ENCODE results near the gene PM20D2.

The PM20D2 gene

GRCh38 chr6:89154131-89154530, 8.3 kb downstream of the PM20D2 start:
- TF ChIP-seq, protein P1, sequence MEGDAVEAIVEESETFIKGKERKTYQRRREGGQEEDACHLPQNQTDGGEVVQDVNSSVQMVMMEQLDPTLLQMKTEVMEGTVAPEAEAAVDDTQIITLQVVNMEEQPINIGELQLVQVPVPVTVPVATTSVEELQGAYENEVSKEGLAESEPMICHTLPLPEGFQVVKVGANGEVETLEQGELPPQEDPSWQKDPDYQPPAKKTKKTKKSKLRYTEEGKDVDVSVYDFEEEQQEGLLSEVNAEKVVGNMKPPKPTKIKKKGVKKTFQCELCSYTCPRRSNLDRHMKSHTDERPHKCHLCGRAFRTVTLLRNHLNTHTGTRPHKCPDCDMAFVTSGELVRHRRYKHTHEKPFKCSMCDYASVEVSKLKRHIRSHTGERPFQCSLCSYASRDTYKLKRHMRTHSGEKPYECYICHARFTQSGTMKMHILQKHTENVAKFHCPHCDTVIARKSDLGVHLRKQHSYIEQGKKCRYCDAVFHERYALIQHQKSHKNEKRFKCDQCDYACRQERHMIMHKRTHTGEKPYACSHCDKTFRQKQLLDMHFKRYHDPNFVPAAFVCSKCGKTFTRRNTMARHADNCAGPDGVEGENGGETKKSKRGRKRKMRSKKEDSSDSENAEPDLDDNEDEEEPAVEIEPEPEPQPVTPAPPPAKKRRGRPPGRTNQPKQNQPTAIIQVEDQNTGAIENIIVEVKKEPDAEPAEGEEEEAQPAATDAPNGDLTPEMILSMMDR (IDR thresholded peaks at IDR 0.05; ENCODE audit: low read depth, low read length), result no peak
- H3K36me3 ChIP-seq, result peaks cover 23% of the 10 kb centered on the region
- no peaks in the 10 kb centered on the region for H3K27me3 ChIP-seq
- H3K4me1 ChIP-seq, result no peaks in the 10 kb centered on the region
- H3K9me3 ChIP-seq, result no peaks in the 10 kb centered on the region
- H3K4me3 ChIP-seq (ENCODE audit: low read depth, low read length), result no peak overlapping the region
- DNase-seq, result no peak

DNA sequence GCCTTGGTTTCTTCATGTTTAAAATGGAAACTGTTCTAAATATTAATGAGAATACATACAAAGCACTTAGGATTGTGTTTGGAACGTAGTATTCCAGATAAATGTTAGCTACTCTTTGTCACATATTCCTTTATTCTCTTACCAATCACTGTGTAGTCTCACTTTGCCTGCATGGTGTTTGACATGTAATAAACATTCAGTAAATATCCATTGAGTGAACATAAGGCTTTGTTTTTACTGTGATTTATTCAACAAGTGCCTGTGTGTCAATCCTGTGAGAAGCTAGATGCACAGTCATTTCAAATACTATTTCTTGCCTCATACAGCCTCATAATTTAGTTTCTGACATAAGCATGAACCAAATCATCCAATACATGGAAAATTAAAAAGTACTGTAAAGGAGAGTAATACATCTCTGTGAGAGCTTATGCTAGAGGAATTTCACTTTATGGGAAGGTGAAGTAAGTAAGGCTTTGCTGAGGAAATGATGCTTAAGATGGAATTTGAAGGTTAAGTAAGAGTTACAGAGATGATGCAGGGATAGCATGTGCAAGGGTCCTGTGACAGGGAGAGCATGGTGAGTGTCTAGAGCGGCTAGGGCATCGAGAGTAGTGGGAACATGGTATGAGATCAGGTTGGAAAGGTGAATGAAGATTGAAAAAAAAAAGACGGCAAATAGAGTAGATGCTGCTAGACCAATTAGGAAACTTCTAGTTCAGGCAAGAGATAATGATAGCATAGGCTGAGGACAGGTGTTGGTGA, 14.7 kb downstream of the PM20D2 start:
- Histone ChIP-seq H3K4me1 (no peaks in the 10 kb centered on the region), H3K4me3 (ENCODE audit: low read depth, low read length) (no peak overlapping the region), H3K27me3 (no peaks in the 10 kb centered on the region), H3K36me3 (peaks cover 56% of the 10 kb centered on the region), H3K9me3 (no peaks in the 10 kb centered on the region)
- TF ChIP-seq, protein P1 (IDR thresholded peaks at IDR 0.05; ENCODE audit: low read depth, low read length), result no peak
- no peak for DNase-seq

DNA sequence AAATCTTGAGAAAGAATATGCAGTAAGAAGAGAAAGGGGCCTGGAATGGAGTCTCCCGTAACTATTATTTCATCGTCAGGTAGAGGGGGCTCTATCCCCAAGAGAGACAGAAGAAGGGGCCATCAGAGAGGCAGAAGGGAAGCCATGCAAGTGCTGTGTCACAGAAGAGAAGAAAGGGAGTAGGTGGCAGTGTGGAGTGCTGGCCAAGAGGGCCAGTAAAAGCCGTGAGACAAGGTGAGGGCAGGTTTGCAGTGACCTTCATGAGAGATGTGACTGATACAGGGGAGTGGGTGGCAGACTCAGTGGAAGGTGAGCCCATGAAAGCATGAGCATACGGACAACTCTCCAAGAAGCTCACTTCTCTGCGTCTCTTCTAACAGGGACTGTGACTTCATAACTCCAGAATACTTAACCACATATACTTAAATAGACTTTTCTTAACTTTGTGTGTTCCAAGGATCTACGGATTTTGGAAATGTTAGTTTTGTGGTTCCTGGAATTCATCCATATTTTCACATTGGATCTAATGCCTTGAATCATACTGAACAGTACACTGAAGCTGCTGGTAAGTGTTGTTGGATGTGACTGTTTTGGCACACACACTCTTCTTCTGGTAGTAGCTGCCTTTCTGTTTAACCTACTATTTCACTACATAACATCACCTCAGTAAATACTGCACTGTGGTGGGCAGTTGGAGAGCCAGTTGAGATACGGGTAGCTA, 15.6 kb downstream of the PM20D2 start:
- Histone ChIP-seq H3K36me3 (peaks cover 51% of the 10 kb centered on the region), H3K4me1 (no peaks in the 10 kb centered on the region), H3K4me3 (ENCODE audit: low read depth, low read length) (no peak overlapping the region), H3K9me3 (no peaks in the 10 kb centered on the region), H3K27me3 (no peaks in the 10 kb centered on the region)
- DNase-seq, result no peak
- TF ChIP-seq, protein P1 (IDR thresholded peaks at IDR 0.05; ENCODE audit: low read depth, low read length), result no peak

DNA sequence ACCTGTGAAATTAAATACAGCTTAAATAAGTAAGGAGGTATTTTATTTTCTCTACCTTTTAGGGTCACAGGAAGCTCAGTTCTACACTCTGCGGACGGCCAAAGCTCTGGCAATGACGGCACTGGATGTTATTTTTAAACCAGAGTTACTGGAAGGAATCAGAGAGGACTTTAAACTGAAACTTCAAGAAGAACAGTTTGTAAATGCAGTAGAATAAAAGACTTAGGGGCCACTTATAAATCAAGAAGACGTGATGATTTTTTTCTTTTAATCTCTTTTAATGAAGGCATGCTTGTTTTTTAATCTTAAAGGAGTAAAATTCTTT, 16.2 kb downstream of the PM20D2 start:
- Histone ChIP-seq H3K4me1 (no peaks in the 10 kb centered on the region), H3K4me3 (ENCODE audit: low read depth, low read length) (no peak overlapping the region), H3K27me3 (no peaks in the 10 kb centered on the region), H3K9me3 (no peaks in the 10 kb centered on the region), H3K36me3 (peaks cover 51% of the 10 kb centered on the region)
- TF ChIP-seq, protein P1 (IDR thresholded peaks at IDR 0.05; ENCODE audit: low read depth, low read length), result no peak
- DNase-seq, result no peak

- no peak overlapping the region for H3K4me3 ChIP-seq (ENCODE audit: low read depth, low read length)
- H3K9me3 ChIP-seq, result no peaks in the 10 kb centered on the region
- DNase-seq, result no peak
- TF ChIP-seq, protein P1 (IDR thresholded peaks at IDR 0.05; ENCODE audit: low read depth, low read length), result no peak
- no peaks in the 10 kb centered on the region for H3K4me1 ChIP-seq
- H3K36me3 ChIP-seq, result no peaks in the 10 kb centered on the region
- no peaks in the 10 kb centered on the region for H3K27me3 ChIP-seq
Measured at GRCh38 chr6:89172131-89172530, 26.3 kb downstream of the PM20D2 start.

DNA sequence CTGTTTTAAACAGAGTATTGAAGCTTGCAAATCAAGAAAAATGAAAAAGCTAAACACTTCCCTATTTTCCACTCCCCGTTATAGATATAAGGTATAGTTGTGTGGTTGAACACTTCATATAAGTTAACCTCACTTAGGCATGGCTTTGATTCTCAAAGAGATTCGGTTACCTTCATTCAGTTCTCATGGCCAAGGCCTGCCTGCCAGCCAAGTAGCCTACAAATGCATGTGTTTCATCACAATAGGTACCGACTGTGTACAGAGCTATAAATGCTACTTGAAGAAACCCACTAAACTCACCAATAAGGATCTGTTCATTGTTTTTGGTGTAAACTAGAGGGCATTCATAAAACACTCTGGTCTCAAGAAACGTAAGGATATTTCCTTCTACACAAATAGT, 27.8 kb downstream of the PM20D2 start:
- Histone ChIP-seq H3K36me3 (no peaks in the 10 kb centered on the region), H3K27me3 (no peaks in the 10 kb centered on the region), H3K4me3 (ENCODE audit: low read depth, low read length) (no peak overlapping the region), H3K9me3 (no peaks in the 10 kb centered on the region), H3K4me1 (no peaks in the 10 kb centered on the region)
- DNase-seq, result no peak
- TF ChIP-seq, protein P1 (IDR thresholded peaks at IDR 0.05; ENCODE audit: low read depth, low read length), result no peak
